OCI-M2 (cell line): Measurements from ENCODE around the gene NEAT1.

Experiments used
- DNase-seq: peaks from one replicate; lab custom pipeline; 2025; ENCODE audit not compliant: unreplicated experiment; lab: John Stamatoyannopoulos, UW

NEAT1 gene

DNA sequence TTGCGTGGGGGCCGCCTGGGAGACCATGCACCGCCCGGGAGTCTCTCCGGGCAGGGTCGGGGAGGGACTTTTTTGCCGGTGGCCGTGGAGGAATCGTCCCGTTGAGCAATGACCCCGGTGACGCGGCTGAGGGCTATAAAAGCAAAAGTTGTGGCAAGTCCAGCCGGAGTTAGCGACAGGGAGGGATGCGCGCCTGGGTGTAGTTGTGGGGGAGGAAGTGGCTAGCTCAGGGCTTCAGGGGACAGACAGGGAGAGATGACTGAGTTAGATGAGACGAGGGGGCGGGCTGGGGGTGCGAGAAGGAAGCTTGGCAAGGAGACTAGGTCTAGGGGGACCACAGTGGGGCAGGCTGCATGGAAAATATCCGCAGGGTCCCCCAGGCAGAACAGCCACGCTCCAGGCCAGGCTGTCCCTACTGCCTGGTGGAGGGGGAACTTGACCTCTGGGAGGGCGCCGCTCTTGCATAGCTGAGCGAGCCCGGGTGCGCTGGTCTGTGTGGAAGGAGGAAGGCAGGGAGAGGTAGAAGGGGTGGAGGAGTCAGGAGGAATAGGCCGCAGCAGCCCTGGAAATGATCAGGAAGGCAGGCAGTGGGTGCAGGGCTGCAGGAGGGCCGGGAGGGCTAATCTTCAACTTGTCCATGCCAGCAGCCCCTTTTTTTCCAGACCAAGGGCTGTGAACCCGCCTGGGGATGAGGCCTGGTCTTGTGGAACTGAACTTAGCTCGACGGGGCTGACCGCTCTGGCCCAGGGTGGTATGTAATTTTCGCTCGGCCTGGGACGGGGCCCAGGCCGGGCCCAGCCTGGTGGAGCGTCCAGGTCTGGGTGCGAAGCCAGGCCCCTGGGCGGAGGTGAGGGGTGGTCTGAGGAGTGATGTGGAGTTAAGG lies at the start of gene NEAT1:
Gene NEAT1 (plus strand): TSS at position 166 of the 883 bp plus-strand sequence.
- peak; percentile 53 for DNase-seq

DNA sequence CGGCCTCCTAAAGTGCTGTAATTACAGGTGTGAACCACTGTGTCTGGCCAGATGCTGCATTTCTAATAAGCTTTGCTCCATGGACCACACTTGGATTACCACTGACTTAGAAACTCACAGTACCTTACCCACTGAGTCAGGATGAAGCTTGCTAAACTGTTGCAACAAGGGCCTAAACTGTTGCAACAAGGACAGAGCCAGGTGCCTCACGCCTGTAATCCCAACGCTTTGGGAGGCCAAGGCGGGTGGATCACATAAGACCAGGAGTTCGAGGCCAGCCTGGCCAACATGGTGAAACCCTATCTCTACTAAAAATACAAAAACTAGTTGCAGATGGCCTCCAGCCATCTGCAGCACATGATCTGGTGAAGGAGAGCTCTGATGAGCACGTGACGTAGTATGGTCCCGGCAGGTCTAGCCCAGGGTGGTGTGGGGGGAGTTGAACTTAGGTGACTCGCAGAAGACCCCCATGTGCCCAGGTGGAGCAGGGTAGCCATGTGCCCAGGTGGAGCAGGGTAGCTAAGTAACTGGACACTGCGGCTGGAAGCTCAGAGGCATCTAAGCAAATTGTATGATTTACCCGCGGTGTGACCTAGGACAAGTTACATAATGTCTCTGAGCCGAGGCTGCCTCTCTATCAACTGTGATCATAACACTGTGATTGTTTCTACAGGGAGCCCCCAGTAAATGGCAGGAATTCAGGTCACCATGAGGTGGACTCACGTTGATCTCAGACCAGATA lies 48.6 kb upstream of the NEAT1 start:
- no peak for DNase-seq

DNA sequence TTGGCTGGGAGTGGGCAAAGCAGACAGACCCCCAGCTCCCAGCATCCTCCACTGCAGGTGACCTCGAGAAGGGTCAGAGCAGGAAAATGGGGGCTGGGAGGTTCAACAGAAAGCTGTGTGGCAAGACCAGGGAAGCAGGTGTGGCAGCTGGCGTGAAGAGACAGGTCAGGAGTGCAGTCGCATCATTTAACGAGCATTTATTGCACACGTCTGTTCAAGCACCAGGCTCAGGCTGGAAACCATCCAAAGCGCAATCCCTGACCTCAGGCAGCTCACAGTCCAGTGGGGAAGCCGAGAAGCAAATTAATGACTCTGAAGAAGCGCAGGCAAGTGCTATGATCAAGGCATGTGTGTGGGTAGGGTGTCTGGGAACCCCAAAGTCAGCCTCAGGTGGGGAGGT lies 47.6 kb upstream of the NEAT1 start:
- DNase-seq = no peak

DNA sequence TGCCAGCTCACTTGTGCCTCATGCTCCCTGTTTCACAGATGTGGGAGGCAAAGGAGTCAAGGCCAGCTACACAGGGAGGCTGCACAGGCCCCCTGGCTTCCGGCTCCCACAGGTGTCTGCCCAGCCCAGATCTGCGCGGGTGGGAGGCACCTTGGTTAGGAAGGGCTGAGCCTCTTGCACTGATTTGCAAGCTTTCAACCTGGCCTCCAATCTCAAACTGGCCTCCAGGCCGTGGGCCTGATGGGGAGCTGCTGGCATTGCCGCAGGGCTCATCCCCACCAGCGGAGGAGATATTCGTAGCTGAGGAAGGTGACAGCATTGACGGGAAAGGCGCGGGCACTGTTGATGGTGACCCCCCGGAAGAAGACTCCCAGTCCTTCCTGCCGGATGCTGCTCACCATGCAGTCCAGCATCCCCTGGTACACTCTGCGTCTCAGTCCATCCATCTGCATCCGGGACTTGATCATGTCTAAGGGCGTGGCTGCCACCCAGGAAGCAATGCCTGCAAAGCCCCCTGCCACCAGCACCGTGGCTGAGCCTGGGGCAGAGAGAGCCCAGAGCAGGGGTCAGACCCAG lies 46.4 kb upstream of the NEAT1 start:
- no peak for DNase-seq

DNA sequence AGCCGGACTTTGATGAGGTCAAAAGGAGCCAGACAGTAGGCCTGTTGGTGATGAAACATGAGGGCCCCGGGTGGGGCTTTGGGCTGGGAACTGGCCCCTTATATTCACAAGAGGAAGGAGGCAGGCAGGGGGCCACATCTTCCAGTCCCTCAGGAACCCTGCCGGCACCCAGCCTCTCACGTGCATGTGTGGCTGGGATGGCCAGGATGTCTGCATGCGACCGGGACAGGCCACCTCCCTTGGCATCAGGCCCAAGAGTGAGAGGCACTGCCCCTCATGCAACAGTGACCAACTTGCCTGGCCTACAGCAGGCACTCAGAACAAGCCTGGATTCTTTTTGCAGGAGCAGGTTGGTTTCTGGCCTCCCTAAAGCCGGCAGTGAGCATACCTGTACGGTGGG lies 45.6 kb upstream of the NEAT1 start:
- DNase-seq = no peak

DNA sequence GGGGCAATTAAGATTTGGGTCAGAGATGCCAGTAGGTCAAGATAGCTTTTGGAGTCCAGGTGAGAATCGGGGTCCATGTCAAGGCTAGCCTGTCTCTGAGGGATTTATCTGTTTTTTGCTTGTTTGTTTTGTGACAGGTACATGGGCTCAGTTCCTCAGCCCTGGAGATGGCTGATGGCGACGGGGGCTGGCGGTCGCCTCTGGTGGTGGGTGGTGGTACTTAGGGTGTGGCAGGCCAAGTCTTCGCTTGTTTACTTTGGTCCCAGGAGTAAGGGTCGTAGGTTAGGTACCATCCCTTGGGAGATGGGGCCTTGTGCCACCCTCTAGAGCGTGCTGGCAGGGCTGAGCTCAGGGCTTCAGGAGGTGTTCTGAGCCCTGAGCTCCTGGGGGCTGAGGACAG lies 44.8 kb upstream of the NEAT1 start:
- no peak for DNase-seq

DNA sequence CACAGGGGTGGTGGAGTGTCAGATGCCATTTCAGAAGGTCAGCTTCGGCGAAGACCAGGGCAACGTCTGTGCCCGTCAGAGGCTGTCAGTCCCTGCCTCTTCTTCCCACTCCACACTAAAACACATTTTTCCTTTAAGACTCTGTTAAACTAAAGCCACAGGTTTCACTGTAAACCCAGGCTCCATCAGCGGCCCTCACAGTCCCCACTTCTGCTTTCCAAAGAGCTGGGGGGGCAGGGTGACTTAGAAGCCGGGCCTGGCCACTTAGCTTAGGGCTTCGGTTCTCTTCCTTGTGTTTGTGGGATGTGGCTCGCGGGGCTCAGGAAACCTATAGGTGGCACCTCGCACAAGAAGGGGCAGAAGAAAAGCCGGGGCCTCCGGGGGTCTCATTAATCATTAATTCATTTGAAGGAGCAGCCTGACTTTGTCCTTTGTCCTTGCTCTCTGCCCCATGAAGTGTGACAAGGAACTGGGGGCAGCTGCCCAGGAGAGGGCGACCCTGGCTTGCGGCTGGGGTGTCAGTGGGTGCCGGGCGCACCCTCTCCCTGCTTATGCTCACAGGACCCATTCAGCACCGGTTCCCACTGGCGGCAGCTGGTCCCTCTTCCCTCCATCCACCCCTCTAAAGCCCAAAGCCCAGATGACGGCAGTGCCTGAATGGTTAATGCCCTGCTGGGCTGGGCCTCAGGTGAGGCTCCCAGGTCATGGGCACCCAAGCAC lies 44.2 kb upstream of the NEAT1 start:
- DNase-seq = no peak

DNA sequence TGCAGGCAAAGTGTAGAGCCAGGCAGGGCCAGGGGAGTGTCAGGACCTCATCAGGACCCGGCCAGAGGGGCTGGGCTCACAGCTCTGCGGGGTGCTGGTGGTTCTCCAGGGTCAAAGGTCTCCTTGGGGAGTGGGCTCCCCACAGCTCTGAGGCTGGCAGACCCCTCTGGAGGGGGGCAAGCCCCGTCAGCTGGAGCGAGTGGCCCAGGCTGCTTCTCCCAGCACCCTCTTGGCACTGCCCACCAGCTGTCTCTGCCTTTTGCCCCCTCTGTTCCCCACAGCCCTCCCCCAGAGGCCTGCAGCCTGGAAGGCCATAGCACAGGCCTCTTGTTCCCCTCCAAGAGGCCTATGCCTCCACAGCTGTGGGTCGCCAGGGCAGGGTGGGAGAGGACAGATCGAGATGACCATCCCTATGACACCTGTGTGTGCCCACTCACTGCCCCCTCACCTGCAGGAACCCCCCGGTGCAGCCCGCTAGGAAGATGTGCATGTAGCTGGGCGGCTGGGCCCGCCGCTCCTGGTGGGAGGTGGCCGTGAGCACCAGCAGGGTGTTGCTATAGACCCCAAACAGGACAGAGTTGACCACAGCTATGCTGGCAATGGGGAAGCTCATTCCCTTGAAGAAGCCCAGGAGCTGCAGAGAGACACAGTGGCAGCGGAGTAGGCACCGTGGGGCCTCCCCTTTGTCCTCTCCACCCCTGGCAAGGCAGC lies 43.5 kb upstream of the NEAT1 start:
- no peak for DNase-seq

DNA sequence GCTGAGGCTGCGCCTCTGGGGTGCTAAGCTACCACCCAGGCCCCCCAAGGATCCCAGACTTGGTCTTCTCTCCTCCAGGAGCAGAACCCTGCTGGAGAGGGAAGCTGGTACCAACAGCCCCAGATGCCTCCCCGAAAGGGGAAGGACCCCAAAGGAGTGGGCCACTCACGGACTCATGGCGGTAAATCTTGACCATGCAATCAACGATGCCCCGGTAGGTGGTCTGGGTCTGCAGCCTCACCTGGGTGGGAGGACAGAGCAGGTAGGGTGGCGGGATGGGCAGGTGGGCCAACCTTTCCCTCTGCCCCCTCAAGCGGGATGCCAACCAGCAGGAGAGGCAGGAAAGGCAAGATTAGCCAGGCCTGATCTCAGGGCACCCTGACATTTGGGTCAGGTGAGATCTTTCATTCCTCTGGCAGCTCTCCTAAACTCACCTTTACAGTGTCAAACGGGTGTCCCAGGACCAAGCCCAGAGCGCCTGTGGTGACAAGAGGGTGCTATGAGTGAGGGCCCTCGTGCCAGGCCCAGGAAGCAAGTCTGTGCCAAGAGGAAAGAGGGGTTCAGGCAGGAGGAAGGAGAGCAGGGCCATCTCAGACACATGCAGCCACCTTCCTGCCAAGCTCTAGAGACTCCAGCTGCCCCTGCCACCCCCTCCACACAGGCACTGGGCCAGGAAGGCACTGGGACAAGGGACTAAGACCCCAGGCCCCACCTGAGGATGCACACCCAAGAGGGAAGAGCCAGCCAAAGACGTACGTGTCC lies 42.7 kb upstream of the NEAT1 start:
- no peak for DNase-seq

DNA sequence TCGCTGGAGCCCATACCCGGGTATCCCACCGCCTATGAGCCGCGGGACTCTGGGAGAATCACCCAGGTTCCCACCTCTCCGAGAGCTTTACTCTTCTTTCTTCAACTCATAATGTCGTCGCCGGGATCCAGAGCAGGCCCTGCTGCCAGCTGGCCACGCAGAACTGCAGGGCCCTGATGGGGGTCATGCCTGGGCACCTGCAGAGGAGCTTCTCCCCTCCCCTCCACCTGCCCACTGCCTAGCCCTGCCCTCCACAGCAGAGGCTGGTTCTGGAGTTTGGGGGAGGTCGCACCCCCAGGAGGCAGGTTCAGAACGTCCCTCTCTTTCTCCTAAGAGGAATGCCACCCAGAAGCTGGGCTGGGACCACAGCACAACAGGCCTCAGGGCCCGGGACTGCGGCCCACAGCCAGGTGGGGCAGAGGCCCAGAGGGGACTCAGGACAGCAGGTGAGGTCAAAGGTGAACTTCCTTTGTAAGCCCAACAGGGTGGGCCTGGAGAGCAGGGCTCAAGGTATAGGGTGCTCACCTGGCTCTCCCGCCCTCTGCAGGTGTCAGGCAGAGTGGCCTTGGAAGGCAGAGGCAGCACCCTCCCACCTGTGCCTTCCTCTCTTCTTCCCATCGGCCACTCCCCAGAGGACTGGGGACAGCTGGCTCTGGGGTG lies 42.0 kb upstream of the NEAT1 start:
- no peak for DNase-seq

DNA sequence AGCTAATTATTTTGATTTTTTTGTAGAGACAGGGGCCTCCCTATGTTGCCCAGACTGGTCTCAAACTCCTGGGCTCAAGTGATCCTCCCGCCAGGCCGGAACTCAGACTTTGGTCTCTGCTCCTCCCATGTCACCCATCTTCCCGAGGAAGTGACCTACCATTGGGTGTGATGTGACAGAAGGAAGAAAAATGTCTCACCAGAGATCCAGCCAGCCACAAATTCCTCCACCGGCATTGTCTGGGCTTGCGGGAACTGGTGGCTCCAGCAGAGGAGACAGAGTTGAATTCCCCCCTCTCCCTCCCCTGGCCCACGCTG lies 40.9 kb upstream of the NEAT1 start:
- DNase-seq = no peak

DNA sequence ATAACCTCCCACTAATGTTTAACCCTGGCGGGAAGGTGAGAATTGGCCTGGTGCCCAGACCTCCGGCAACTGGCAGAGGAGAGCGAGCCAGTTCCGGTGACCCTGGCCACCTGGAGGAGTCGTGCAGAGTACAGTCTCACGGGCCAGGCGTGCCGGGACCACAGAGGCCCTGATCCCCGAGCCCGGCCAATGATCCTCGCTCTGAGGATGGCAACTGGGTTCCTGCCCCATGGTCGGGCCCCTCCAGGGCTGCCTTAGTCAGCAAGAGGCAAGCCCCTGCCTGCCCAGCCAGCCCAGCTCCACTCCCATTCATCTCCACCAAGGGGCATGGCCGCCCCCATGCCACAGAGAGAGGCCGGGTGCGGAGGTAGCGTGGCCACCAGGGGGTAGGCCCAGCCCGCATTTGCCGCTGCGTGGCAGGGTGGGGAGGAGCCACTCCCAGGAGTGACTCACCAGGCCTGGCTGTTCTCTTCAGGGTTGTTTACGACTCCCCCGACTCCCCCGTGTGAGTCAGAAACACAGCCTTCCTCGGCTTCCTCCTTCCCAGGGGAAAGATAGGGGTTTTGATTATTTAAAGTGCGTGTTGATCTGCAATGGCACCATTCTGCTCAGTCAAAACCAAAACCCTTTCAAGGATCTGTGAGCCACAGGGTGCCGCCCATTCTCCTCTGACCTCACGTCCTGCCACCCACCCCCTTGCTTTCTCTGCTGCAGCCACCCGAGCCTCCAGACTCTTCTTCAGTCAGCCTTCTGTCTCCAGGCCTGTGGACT lies 40.4 kb upstream of the NEAT1 start, which contains the start of gene SLC25A45:
Gene SLC25A45 (minus strand): TSS at position 614 of the 771 bp plus-strand sequence. CDS start 695 bp downstream, outside the sequence.
- DNase-seq = peak; percentile 74

DNA sequence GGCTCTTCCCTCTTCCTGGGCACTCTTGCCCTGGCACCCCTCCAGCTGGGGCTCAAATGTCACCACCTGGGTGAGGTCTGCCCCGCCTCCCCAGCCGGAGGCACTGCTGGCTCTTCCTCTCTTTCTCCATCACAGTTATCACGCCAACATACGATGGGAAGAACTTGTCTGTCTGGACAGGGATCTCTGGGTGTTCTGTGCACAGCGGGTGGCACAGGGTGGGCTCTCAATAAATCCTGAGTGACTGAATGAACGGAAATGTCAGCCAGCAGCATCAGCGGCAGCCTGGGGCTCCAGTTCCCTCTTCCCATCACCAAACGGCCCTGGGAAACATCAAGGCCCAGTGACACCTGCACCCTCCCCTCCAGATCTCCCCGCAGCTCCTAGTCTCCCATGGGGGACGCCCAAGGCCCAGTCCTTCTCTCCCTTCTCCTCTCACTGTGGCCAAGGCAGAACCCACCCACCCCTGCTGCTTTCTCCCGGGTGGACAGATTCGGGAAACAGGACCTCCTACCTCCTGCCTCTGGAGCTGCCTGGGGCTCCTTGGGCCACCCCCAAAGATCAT lies 39.7 kb upstream of the NEAT1 start:
- no peak for DNase-seq

DNA sequence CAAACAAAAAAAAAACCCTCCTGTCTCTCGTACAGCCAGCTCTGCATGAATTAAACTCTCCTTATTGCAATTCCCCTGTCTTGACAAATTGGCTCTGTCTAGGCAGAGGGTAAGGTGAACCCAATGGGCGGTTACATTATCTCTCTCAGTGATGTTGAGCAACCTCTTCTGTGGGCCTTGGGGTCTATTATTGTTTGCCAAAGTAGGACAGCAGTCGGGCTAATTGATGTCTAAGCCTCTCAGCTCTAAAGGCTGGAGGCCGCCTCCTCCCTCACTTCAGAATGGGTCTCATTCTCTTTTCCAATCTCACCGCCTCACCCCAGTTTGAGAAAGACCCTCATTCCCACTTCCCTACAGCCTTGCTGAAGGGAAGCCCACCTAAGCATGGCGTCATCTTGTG lies 38.8 kb upstream of the NEAT1 start:
- no peak for DNase-seq

DNA sequence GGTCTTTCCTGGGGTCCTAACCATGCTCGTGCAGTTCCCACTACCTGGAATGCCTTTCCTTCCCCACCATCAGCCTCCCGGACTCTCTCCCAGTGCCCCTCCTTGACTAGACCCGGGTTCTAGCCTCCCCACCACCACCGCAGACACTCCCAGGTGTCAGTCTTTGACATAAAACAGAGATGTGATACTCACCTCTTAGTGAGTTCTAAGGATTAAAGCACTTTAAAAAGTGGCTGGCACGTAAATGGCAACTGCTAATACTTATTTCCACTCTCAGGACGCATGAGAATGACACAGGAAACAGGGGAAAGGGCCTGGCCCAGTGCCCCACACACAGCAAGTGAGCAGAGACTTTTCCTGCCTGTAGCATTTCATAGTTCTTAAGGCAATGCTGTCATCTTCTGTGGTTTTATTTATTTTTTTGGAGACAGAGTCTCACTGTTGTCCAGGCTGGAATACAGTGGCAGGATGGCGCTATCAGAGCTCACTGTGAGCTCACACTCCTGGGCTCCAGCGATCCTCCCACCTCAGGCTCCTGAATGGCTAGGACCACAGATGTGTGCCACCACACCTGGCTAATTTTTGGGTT lies 38.2 kb upstream of the NEAT1 start:
- DNase-seq = no peak

DNA sequence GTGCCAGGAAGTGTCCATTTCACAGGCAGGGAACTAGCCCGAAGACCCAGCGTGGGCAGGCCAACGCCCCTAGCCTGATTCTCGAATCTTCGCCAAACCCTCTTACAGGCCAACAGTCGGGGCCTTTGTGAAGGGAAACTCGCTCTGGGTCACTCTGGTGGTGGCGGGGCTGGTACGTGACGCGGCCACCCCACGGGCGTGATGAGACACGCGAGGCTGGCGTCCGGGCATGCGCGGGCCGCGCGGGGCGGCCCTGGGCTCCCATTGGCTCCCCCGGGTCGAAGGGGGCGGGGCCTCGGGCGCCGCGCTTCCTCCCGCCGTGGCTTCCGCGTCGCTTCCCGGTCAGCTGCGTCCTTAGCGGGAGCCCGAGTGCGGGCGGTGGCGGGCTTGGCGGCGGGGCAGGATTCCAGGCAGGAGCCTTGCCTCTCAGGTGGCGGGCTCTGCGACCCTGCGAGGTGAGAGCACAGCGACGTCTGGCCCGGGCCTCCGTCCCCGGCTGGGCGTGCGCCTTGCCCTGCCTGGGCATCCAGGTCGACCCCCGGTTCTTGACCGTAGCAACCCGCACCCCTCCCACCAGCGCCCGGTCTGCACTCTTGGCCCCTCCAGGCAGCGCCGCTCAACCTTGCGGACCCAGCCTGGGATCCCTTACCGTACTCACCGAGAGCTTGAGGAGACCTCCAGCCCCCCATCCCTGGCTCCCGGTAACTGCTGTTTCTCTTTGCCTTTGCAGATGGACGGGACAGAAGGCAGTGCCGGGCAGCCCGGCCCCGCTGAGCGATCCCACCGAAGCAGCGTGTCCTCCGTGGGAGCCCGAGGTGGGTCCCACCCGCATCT lies 36.1 kb upstream of the NEAT1 start, which contains the start of gene FRMD8:
Gene FRMD8 (plus strand): TSS at position 331 of the 834 bp plus-strand sequence. CDS start 400 bp downstream, at position 731.
- no peak for DNase-seq

DNA sequence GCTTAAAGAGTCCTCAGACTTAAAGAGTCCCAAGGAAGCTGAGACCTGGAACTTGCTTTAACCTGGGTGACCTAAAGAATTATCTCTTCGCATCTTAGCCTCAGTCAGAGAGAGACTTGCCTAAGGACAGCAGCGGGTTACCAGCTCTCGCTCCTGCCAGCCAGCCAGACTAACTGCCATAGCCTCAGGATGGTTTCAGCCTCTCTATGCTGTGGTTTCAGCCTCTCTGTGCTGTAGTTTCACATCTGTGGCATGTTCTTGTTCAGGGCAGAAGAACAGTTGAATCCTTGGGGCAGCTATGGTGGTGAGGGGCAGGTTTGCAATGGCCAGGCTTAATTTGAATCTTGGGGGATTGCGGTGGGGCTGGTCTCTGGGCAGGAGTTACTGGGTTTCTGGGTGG lies 33.9 kb upstream of the NEAT1 start:
- no peak for DNase-seq
